SKM-1 treated with dmso at 0.1 percent for 144 hours (cell line): ENCODE measurements around the gene TRIP4.
"Not testable (repeated sequence)": the region's sequence is repeated elsewhere in the genome, so short reads cannot be mapped to it uniquely, and the experiment has no call there.

Experiments
- DNase-seq: peaks from one replicate; lab custom pipeline; 2025; ENCODE audit not compliant: unreplicated experiment; lab: John Stamatoyannopoulos, UW

The TRIP4 gene

DNA sequence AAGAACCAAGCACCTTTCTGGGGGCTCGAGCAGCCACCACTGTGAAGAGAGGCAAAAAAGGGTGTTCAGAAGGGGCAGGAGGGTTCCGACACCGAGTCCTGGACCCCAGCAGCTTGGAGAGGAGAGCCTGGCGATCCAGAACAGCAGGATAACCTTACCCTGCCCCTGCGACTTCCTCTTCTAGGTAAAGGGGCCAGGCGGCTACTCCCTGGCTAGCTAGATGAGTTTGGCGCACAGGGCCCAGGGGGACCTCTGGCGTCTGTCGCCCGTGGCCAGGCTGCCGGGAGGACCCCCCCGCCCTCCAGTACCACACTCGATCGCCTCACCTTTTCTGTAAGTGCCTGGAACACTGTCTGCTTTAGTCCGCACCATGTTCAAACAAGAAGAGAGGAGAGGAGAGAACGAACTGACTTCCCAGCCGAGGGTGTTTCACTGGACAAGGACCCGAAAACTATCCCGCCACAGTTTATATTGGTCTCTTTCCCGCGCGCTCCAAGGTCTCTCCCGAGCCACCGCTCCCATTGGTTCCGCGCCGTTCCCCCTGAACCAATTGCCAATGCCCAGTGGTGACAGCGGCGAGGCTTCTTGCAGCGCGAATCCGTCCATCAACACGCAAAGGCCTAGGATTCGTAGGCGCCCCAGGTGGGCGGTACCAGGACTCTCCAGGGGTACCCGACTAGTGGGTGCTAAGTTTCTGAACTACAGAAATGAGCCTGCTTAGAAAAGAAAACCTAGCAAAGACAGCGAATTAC is 6.5 kb upstream of the TRIP4 start, which contains the start of gene PCLAF:
Gene PCLAF (minus strand): TSS at position 442 of the 752 bp plus-strand sequence. CDS start 70 bp downstream, at position 372.
- DNase-seq, result peak; percentile 92

GRCh38 chr15:64383760-64384159 is 3.9 kb upstream of the TRIP4 start:
- DNase-seq, result no peak

GRCh38 chr15:64386291-64386690 is 1.3 kb upstream of the TRIP4 start:
- DNase-seq, result no peak

GRCh38 chr15:64389036-64389435 is 1.4 kb downstream of the TRIP4 start:
- no peak for DNase-seq

- DNase-seq, result not testable (repeated sequence)
Measured at GRCh38 chr15:64392471-64392870, 4.8 kb downstream of the TRIP4 start.

DNA sequence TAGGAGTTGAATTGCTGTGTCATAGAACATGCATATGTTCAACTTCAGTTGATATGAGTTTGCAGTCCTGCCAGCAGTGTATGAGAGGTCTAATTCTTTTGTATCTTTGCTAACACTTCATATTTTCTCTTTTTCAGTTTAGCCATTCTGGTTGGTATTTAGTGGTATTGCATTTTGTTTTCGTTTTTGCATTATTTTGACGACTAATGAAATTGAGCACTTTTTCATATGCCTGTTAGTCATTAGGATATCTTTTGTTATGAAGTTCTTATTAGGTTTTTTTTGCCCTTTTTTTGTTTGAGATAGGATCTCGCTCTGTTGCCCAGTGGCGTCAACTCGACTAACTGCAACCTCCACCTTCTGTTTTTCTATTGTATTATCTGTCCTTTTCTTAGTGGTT is 9.2 kb downstream of the TRIP4 start:
- DNase-seq, result no peak

- no peak for DNase-seq
Measured at GRCh38 chr15:64398575-64398974, 10.9 kb downstream of the TRIP4 start.

DNA sequence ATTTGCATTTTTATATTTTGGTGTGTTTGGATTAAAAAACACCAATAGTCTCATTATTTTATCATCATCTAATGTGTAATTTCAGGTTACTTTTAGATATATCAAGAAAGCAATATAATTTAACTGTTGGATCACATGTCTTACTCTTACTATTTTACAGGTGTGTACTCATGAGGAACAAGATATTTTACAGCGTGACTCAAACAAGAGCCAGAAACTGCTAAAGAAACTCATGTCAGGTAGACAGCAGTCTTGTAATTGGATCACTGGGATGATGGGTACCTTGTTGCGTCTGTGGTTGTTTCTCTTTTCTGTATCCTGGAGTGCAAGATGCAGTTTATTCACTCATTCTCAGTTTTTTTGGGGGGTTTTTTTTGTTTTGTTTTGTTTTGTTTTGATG is 12.9 kb downstream of the TRIP4 start:
- no peak for DNase-seq

DNA sequence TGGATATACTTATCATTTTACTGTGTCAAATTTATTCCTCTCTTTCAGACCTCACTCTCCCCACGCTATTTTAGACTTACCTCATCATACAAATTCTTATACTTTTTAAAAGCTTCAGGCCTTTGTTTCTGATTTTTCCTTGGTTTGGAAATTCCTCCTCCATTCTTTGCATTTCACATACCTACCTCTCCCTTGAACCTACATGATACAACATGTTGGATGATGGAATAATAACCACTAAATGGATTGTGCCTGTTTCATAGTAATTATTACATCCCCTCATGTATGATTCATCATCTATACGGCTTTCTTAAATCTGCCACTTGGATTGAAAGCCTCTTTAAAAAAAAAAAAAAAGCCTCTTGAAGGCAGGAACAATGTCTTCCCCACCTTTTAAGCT is 24.6 kb downstream of the TRIP4 start:
- no peak for DNase-seq

DNA sequence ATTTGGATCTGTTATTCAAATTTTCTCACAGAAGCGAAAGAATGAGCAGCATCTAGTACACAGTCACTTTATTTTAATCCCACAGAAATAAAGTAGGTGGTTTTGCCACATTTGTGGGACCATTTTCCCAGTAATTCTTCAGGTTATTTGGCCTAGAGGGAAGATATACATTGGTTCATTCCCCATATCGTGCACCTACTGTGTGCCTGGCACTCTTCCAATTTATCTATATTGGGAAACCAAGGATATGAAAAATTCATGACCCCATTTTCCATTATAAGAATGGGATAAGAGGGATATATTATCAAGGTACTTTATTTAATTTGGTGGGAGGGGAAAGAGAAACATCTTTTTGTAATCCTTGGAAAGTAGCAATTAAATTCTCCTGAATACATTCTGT is 35.1 kb downstream of the TRIP4 start:
- no peak for DNase-seq

GRCh38 chr15:64423970-64424369 is 36.3 kb downstream of the TRIP4 start:
- DNase-seq, result no peak

DNA sequence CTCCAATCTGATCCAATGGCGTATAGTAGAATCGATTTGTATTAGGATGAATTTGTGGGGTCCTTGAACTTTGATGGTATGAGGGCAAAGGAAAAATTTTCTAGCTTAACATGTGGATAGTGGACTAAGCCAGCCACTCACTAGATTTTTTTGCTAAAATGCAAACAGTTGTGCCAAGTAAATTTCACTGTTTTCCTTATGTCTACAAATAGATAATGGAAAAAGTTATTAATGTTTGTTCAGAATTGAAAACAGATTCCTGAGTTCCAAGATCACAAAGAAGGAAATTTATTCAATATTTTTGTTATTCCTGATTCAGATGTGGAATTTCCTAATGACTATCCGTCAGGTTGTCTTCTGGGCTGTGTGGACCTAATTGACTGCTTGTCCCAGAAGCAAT is 37.6 kb downstream of the TRIP4 start:
- no peak for DNase-seq

DNA sequence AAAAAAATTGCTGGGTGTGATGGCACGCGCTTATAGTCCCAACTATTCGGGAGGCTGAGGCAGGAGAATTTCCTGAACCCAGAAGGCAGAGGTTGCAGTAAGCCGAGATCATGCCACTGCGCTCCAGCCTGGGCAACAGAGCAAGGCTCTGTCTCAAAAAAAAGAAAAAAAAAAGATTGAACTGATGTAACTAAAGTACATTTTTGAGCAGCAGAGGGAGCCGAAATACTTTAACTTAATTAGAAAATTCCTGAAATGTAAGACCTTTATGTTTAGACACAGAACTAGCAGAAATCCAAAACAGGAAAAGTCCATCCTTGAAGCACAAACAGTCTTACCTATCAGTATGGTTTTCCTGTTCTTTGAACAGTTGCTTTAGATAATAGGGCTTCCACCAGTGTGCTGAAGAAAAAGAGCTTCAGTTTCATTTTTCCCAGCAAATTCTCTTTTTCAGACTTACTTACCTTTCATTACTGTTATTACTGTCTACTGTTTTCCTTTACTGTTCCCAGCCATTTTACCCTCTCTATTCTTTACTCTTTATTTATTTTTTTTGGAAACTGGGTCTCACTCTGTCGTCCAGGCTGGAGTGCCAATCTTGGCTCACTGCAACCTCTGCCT is 39.3 kb downstream of the TRIP4 start:
- no peak for DNase-seq

- no peak for DNase-seq
Measured at GRCh38 chr15:64429448-64429847, 41.8 kb downstream of the TRIP4 start.

DNA sequence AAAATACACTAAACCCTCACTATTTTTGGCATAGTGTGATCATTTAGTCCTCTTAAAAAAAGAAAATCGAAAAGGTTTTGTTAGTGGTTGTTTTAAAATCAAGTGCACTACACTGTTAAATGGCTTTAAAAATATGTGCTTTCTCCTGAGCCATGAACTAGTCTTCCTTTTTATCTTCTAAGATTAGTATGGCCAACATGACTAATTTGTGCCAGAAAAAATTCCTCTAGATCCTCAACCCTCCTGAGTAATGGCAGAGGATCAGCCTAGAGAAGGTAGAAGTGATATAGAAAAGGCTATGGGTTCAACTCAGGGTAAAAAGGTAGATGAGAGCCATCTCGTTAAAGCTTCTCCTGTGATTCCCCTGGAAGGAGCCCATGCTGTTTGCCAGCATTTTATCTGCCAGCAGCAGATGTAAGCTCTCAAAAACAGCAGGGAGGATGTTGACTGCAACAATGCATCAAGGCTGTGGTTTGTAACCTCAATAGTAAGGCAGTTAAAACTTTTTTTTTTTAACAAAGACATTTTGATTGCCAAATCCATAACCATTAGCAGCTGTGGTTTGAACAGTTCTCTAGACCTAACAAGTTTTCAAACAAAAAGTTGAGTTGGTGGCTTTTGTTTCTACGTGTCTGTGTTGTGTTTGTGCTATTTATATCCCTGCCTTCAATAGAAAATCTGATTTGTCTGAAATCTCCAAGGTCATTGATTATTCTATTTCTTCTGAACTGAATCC is 42.5 kb downstream of the TRIP4 start:
- peak; percentile 59 for DNase-seq

- no peak for DNase-seq
Measured at GRCh38 chr15:64437982-64438381, 50.3 kb downstream of the TRIP4 start.

GRCh38 chr15:64438653-64439447 is 51.2 kb downstream of the TRIP4 start:
- DNase-seq, result no peak

DNA sequence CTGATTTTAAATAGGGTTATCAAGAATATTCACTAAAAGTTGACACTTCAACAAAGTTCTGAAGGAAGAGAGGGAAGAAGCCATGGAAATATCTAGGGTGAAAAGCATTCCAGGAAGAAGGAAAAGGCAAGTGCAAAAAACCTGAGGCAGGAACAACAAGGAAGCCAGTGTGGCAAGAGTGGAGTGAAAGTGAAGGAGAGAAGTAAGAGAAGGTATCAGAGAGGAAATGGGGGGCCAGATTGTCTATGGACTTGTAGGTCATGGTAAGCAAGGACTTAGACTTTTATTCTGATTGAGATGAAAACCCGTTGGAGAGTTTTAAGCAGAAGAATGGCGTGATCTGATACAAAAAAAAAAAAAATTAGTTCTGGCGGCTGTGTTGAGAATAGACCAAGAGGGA is 54.2 kb downstream of the TRIP4 start:
- DNase-seq, result no peak

GRCh38 chr15:64443016-64443415 is 55.4 kb downstream of the TRIP4 start:
- DNase-seq, result no peak

- no peak for DNase-seq
Measured at GRCh38 chr15:64443747-64444621, 56.3 kb downstream of the TRIP4 start.
